KOPT-K1 (cell line): Measurements from ENCODE around the gene TMEM106B.
"Not testable (repeated sequence)": the region's sequence is repeated elsewhere in the genome, so short reads cannot be mapped to it uniquely, and the experiment has no call there.

ENCODE experiments used
- H3K27ac ChIP-seq: fragments of 200-600 bp; sonication (generic); 2 replicates; pipeline ENCODE4 v1.5.1; 2016; ENCODE audit warnings: antibody characterized with exemption, mild to moderate bottlenecking, low read depth, low read length; ENCODE audit not compliant: poor library complexity, severe bottlenecking
- H3K36me3 ChIP-seq: fragments of 200-600 bp; sonication (generic); 2 replicates; pipeline ENCODE4 v1.5.1; 2017; ENCODE audit warnings: antibody characterized with exemption, mild to moderate bottlenecking, low read length, moderate library complexity; ENCODE audit not compliant: insufficient read depth
- H3K9me3 ChIP-seq: fragments of 200-600 bp; sonication (generic); 2 replicates; pipeline ENCODE4 v1.5.1; 2017; ENCODE audit warnings: antibody characterized with exemption, low read length, mild to moderate bottlenecking; ENCODE audit not compliant: insufficient read depth, poor library complexity, severe bottlenecking

TMEM106B gene

GRCh38 chr7:12211054-12211710 is at the start of gene TMEM106B:
TMEM106B (plus strand) TSS chr7:12211294; CDS start chr7:12214811, 3,517 bp downstream.
- H3K27ac ChIP-seq = peak within 1 kb of the TSS; percentile 71
- peaks cover 14% of the 10 kb centered on the region for H3K36me3 ChIP-seq
- H3K9me3 ChIP-seq = no peaks in the 10 kb centered on the region

DNA sequence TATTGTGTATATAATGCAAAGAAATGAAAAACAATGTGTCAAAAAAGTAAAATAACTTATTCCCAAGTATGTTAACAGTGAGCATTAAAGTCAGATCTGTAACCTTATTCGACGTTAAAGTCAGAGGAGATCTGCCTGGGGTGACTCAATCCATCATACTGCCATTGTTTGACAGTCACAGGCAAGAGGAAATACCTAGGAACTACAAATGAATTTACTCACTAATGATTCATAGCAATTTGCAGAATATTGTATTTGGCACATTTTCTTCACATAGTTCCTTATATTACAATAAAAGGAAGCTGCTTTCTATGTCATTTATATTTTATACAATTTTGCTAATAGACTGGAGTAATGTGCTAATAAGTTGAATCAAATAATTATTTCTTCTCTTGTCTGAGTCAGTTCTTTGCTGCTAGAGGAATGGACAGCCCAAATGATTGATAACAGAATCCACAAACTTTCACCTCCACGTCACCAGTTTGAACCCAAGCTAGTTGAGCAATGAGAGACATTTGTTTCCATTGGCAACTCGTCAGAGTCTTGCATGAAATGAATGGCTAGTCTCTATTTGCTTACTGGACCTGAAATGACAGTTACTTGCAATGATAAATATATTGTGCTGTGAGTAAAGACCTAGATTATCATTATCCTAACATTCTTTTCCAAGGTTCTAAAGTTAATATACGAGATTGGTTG is 48.5 kb upstream of the TMEM106B start:
- H3K9me3 ChIP-seq = no peaks in the 10 kb centered on the region
- H3K36me3 ChIP-seq = no peaks in the 10 kb centered on the region
- H3K27ac ChIP-seq = no peak overlapping the region

DNA sequence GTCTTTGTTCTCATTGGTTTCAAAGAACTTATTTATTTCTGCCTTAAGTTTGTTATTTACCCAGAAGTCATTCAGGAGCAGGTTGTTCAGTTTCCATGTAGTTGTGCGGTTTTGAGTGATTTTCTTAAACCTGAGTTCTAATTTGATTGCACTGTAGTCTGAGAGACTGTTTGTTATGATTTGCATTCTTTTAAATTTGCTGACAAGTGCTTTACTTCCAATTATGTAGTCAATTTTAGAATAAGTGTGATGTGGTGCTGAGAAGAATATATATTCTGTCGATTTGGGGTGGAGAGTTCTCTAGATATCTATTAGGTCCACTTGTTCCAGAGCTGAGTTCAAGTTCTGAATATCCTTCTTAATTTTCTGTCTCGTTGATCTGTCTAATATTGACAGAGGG is 43.0 kb upstream of the TMEM106B start:
- not testable (repeated sequence) for H3K9me3 ChIP-seq, H3K36me3 ChIP-seq, H3K27ac ChIP-seq

DNA sequence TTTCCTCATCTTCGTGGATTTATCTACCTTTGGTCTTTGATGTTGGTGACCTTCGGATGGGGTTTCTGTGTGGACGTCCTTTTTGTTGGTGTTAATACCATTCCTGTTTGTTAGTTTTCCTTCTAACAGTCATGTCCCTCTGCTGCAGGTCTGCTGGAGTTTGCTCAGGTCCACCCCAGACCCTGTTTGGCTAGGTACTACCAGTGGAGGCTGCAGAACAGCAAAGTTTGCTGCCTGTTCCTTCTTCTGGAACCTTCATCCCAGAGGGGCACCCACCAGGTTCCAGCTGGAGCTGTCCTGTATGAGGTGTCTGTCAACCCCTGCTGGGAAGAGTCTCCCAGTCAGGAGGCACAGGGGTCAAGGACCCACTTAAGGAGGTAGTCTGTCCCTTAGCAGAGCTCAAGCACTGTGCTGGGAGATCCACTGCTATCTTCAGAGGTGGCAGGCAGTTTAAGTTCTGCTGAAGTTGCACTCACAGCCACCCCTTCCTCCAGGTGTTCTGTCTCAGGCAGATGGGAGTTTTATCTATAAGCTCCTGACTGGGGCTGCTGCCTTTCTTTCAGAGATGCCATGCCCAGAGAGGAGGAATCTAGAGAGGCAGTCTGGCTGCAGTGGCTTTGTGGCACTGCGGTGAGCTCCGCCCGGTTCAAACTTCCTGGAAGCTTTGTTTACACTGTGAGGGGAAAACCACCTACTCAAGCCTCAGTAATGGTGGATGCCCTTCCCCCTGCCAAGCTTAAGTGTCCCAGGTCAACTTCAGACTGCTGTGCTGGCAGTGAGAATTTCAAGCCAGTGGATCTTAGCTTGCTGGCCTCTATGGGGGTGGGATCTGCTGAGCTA is 40.9 kb upstream of the TMEM106B start:
- H3K9me3 ChIP-seq, H3K27ac ChIP-seq, H3K36me3 ChIP-seq: not testable (repeated sequence)

- Histone ChIP-seq H3K36me3 (no peaks in the 10 kb centered on the region), H3K27ac (no peak overlapping the region), H3K9me3 (no peaks in the 10 kb centered on the region)
These were observed 37.4 kb upstream of the TMEM106B start for GRCh38 chr7:12173671-12174070.

- no peaks in the 10 kb centered on the region for H3K36me3 ChIP-seq
- H3K9me3 ChIP-seq = no peaks in the 10 kb centered on the region
- H3K27ac ChIP-seq = no peak overlapping the region
These were observed 36.2 kb upstream of the TMEM106B start for GRCh38 chr7:12174931-12175330.

DNA sequence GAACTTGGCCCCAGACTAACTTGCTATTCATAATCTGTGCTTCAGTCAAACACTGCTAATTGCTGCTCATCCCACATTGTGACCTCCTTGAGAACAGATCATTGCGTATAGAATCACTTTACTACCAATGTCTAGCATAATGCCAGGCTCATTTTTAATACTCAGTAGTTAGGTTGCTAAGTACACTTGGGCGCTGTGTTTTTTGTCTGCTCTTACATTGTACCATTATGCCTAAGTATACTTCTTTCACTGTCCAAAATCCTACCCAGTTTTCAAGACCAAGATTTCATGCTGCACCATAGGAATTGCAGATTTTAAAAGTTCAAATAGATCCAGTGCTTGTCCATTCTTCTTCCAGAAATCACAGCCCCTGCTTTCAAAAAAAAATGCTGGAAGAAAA is 32.8 kb upstream of the TMEM106B start:
- H3K36me3 ChIP-seq = no peaks in the 10 kb centered on the region
- no peak overlapping the region for H3K27ac ChIP-seq
- no peaks in the 10 kb centered on the region for H3K9me3 ChIP-seq

- no peaks in the 10 kb centered on the region for H3K9me3 ChIP-seq
These were observed 16.7 kb upstream of the TMEM106B start for GRCh38 chr7:12194426-12194825.

DNA sequence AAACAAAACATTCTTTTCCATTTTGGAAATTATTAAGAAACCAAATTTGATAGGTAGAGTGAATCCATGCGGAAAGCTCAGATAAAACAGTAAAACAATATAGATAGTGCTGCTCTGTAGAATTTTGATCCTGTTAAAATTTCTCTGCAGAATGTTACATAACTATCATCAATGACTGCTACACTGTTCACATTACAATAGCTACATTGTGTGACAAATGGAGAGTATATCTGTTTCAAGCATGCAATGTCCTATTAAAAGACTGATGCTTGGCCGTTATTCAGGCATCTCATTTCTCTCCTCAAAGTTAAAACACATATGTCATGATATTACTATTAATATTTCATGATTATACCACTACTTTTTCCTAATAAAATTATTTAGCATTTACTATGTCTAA is 14.7 kb upstream of the TMEM106B start:
- no peak overlapping the region for H3K27ac ChIP-seq
- H3K36me3 ChIP-seq = no peaks in the 10 kb centered on the region
- no peaks in the 10 kb centered on the region for H3K9me3 ChIP-seq

More at GRCh38 chr7:12194426-12194825, 16.7 kb upstream of the TMEM106B start:
- no peak overlapping the region for H3K27ac ChIP-seq
- no peaks in the 10 kb centered on the region for H3K36me3 ChIP-seq

- Histone ChIP-seq H3K36me3 (no peaks in the 10 kb centered on the region), H3K27ac (no peak overlapping the region), H3K9me3 (no peaks in the 10 kb centered on the region)
These were observed 11.7 kb upstream of the TMEM106B start for GRCh38 chr7:12199363-12199762.

DNA sequence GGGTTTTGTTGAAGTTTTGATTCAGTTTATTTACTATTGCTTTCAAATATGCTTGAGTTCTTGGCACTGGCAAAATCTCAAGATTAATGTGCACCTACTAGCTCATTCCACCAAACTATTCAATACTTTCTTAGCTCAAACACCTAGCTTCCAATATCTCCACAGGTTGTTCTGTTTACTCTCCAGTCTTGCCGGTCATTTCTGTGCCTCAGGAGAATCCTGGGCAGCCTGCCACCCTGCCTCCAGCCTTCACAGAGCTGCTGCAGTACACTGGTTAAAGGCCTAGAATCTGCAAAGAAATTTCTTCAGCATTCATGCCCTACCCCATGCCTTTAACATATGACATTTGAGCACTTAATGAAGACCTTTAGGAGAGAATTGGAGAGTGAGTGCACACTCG is 4.0 kb upstream of the TMEM106B start:
- Histone ChIP-seq H3K36me3 (no peaks in the 10 kb centered on the region), H3K27ac (no peak overlapping the region)

DNA sequence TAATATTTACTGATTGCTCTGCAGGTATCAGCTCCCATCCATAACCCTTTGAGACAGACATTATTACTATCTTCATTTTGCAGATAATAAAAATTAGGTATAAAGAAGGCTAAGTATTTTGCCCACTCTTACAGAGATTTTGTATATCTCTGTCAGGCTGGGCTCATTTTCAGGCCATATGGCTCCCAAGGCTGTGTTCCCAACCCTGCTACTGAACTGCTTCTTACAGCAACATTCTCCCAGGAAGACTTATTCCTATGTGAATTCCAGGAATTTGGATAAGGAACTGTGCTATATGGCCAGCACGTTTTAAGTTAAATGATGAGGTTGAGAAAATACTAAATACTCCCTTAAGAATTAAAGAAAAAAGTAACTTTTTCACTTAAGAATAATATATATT is 1.9 kb upstream of the TMEM106B start:
- Histone ChIP-seq H3K36me3 (no peaks in the 10 kb centered on the region), H3K9me3 (no peaks in the 10 kb centered on the region), H3K27ac (no peak overlapping the region)

More for the DNA sequence above, 4.0 kb upstream of the TMEM106B start:
- no peaks in the 10 kb centered on the region for H3K9me3 ChIP-seq

- peak overlapping the region; percentile 71 for H3K27ac ChIP-seq
- peaks cover 7% of the 10 kb centered on the region for H3K36me3 ChIP-seq
- no peaks in the 10 kb centered on the region for H3K9me3 ChIP-seq
These were observed 678 bp upstream of the TMEM106B start for GRCh38 chr7:12210179-12211053.

DNA sequence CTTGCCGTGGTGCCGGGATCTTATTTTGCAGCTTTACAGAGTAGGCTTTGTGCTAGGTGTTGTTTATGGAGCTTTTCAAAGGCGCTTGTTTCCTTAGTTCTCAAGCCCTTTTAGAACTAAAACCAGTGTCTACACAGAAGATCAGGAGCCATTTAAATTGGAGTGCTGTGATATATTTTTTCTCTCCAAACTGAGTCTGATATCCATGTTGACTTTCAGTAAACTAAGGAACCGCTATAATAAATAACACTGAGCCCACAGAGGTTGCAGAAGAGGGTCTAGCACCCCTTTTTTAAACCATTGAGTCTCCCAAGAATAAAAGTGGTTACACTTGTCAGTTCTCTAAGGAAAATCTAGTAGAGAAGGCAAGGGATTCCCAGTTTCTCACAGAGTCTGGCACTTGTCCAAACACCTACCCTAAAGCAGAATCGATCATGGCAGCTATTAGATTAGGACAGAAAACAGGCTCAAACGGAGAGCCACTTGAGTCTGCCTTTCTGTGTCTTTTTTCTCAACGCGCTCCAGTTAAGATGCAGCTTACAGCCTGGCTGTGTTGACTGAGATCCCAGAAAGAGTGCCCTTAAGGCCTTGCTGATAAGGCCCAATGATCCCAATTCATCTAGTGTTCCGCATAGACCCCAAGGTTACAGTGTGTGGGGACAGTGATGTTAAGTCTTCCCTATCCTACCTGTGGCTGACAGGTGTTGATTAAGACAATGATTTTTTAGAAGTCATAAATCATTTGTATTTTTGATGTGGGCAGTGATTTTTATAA is 804 bp downstream of the TMEM106B start:
- Histone ChIP-seq H3K9me3 (no peaks in the 10 kb centered on the region), H3K27ac (peak overlapping the region; percentile 71)

More for the DNA sequence above, 804 bp downstream of the TMEM106B start:
- H3K36me3 ChIP-seq = peaks cover 21% of the 10 kb centered on the region
